ENCODE results near the gene NSL1. TPM values are rescaled to one million over a fixed set of nuclear protein-coding genes. Genes with fewer than 3 reads are reported as not detected.
A peak's percentile ranks its signal among the peaks of the same experiment; 100 is the strongest.
"Not testable (repeated sequence)": the region's sequence is repeated elsewhere in the genome, so short reads cannot be mapped to it uniquely, and the experiment has no call there.

NSL1 gene
- 10 to 100 TPM; 28.1 to 30.2 TPM for total RNA-seq
- long read RNA-seq, transcript NSL1-202 (6 exons, 2,317 nt), result major isoform, 9 of 11 reads
- long read RNA-seq, partial matches to known transcripts, result 0 of 11 reads
- long read RNA-seq, other reads (novel, unspliced or antisense), result 1 of 11 reads

DNA sequence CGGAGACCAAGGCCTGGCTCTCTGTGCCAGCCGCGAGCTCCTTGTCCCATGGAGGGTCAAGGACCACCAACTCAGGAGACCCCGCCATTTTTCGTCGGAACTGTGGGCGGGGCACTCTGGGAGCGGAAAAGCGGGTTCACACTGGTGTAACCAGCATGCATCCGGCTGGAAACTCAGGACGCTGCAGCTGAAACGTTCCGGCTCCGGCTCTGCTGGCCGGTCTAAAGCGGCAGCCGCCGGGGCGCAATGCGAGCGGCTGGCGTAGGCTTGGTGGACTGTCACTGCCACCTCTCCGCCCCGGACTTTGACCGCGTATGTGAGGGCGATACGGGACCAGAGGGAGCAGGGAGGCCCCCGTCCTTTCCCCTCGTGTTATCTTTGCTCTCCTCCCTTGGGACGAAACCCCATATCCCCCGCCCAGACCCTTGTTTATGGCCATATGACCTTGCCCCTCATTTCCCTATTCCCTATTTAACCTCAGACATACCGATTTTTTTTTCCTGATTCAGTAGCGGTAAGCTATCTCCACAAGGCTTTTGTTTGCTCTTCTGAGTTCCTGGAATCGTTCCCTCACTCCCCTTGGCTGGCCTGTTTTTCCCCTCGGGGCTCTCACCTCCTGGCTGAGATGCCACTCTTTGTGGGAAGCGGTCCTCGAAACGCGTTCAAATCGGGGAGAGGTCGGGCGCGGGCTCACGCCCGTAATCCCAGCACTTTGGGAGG lies at the start of gene NSL1, which contains the start of gene TATDN3:
NSL1 (minus strand) TSS at position 102 of the 720 bp plus-strand sequence; CDS start at position 88, 14 bp downstream.
TATDN3 (plus strand) TSS at position 219 of the 720 bp plus-strand sequence; CDS start at position 247, 28 bp downstream.
- DNase-seq (peak; percentile 87), ATAC-seq (peak; percentile 95)
- intact Hi-C loops (cut with DNase I), result no loop called here

GRCh38 chr1:212838145-212838544 lies 46.6 kb upstream of the NSL1 start:
- no peak for ATAC-seq
- intact Hi-C loops (cut with DNase I), result no loop called here
- no peak for DNase-seq

- DNase-seq; intact Hi-C loops (cut with DNase I); ATAC-seq: not testable (repeated sequence)
These were observed 41.9 kb upstream of the NSL1 start for GRCh38 chr1:212833211-212834207.

- DNase-seq, result no peak
- intact Hi-C loops (cut with DNase I), result no loop called here
- no peak for ATAC-seq
These were observed 36.8 kb upstream of the NSL1 start for GRCh38 chr1:212828395-212828794.

GRCh38 chr1:212827831-212828278 lies 36.3 kb upstream of the NSL1 start:
- DNase-seq (no peak), ATAC-seq (no peak)
- intact Hi-C loops (cut with DNase I), result no loop called here

DNA sequence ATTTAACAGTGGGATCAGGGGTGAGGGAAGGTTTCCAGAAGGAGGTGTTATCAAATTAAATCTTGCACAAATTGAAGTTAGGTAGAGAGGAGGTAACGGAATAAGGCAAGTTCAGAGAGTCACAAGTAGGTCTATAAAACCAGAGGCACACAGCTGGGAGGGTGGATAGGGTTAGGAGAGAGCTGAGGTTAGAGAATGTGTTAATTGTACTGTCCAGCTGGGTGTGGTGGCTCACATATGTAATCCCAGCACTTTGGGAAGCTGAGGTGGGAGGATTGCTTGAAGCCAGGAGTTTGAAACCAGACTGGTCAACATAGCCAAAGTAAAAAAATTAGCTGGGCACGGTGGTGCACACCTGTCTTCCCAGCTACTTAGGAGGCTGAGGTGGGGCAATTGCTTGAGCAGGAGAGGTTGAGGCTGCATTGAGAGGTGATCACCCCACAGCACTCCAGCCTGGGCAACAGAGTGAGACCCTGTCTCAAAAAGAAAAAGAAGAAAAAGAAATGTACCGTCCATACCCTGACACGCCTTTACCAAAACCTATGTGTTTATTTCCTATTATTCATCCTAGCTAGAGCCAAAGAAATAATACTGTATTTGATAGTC lies 35.7 kb upstream of the NSL1 start:
- no peak for ATAC-seq
- intact Hi-C loops (cut with DNase I), result no loop called here

DNA sequence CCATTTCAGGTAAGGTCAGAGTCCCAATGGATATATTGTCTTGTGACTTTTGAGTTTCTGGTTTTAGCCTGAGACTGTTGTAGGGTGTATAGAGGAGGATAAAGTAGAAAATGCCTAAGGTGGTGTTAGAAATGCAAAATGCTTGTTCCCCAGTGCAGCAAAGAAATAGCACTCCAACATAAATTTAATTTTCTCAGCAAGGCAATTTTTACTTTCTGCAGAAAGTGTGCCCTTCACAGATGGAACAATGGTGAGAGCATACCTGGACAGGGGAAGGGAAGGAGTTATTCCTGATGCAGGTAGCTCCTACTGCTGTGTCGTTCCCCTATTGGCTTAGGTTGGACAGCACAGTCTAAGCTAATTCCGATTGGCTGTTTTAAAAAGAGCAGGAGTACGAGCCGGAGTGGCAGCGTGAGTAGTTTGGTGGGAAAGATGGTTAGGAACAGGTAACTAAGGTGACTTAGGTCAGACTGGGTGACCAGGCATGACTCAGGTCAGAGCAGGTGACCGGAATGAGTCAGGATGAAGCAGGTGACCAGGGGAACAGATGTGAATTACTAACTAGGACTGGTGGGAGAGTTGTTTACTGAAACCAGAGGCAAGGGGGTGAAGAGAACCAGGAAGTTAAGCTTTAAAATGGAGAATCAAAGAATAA lies 34.3 kb upstream of the NSL1 start:
- no peak for DNase-seq
- no peak for ATAC-seq
- intact Hi-C loops (cut with DNase I), result no loop called here

More for the DNA sequence above, 35.7 kb upstream of the NSL1 start:
- no peak for DNase-seq

DNA sequence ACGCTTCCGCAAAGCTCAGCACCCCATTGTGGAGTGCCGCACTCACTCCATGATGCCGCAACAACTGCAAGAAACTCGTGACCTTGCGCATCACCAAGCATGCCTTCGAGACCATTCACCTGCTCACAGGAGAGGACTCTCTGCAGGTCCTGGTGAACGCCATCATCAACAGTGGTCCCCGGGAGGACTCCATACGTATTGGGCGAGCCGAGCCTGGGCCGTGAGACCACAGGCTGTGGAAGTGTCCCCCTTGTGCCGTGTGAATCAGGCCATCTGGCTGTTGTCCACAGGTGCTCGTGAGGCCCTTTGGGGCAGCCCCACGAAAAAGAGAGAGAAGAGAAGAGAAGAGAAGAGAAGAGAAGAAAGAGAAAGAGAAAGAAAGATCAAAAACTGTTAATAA lies 32.6 kb upstream of the NSL1 start:
- DNase-seq (no peak), ATAC-seq (no peak)
- intact Hi-C loops (cut with DNase I), result no loop called here

DNA sequence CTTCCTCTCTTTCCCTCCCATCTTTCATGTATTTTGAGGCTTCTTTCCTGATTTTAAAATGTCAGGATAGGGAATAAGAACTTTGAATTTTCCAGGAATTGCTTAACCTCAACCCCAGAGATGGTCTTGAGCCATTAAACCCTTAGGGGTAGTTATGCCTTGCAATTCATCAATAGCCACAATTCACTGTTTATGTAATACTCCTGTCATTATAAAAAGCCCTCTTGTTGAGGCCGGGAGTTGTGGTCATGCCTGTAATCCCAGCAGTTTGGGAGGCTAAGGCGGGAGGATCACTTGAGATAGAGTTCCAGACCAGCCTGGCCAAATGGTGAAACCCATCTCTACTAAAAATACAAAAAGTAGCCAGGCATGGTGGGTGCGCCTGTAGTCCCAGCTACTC lies 31.4 kb upstream of the NSL1 start:
- intact Hi-C loops (cut with DNase I), result no loop called here
- ATAC-seq (no peak), DNase-seq (no peak)

DNA sequence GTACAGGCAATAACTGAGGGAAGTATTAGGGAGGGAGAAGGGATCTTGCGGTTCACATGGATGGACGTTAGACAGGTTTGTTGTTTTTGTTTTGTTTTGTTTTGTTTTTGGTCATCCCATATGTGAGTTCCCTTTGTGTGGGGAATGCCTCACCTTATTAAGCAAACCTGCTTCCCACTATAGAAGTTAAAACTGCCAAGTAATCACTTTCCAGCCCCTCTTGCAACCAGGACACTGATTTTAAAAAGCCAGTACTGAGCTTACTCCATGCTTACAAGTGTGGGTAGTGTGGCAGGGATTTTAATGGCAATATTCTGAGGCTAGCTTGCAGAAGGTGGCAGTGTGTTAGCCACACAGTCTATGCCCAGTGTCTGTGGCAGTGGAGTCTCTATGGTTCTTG lies 29.4 kb upstream of the NSL1 start:
- DNase-seq, result no peak
- intact Hi-C loops (cut with DNase I), result no loop called here
- ATAC-seq, result no peak

DNA sequence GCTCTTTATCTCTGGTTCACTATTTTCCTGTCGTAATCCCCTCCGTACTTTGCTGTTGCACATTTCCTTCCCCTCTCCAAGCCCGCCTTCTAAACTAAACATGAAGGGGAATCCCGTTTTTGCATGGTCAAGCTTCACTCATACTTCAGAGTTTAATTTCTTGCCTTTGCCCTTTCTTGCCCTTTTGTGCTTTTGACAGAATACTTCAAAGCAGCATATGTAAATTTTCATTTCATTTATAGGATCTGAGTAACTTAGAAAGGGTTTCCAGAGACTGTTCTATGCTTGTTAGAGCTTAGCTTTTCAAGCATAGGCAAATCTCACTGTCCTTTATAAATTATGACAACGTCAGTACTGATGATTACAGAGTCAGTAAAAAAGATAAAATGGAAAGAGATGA lies 28.1 kb upstream of the NSL1 start:
- no peak for DNase-seq
- no peak for ATAC-seq
- intact Hi-C loops (cut with DNase I), result no loop called here

DNA sequence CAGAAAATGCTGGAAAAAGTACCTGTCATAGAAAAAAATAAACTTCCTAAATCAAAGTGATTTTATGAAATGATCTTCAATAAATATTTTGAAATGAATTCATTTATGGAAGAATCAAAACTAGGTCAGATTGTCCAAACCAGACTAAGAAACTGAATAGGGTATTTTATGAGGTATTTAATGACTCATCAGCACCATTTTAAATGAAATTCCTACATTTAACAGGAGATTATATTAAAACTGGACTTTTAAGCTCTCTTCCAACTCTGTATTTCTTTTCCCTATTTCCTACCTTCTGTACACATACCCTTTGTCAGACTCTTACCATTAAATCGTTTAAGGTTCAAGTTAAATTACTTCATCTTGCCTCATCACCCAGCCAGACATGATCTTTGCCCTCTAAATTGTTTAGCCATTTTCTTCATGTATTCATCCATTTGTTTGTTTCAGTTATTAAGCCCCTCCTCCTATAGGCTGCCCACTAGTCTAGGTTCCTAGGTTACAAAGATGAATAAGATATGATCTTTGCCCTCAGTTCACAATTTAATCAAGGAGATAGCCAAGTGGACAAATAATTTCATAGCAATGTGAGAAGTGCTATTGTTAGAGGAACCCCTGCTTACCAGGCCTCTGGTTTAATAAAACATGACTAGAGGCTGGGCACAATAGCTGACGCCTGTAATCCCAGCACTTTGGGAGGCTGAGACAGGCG lies 25.1 kb upstream of the NSL1 start:
- intact Hi-C loops (cut with DNase I), result no loop called here
- no peak for DNase-seq
- ATAC-seq, result no peak

DNA sequence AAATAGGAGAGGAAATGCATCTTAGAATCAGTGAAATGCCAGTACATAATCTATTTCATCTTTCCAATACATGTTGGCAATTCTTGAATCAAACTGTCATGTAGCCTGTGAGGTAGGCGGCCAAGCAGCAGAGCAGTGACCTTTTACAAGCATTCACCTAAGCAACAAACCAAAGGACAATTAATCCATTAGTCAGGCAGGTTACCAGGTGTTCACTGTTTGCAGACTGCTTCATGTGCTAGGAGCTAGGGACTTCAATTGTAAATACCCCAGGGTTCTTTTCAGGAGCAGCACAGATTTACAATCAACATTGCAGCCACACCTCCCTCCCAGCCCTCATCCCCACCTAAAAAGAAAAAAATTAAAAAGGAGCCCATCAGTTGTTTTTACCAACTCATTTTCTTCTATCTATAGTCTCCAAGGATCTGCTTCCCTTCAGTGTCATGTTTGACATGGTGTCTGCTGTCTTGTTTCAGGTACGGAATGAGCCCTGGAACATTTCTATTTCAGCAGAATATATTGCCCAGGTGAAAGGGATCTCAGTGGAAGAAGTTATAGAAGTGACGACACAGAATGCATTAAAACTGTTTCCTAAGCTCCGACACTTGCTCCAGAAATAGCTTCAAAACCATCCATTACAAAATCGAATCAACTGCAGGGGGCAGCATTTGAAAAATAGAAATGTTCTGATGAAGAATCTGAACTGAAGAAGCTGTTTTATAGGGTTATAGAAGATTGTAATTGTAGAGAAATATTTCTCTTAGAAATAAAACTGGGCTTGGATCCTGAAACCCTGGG lies 23.2 kb upstream of the NSL1 start:
- ATAC-seq (no peak), DNase-seq (no peak)
- intact Hi-C loops (cut with DNase I), result loop anchor here (1.0 to 5.0 kb wide), 2 partner anchors 181 to 183 kb away; no protein-coding TSS in a partner anchor

- intact Hi-C loops (cut with DNase I), result no loop called here
- no peak for ATAC-seq
- DNase-seq, result no peak
These were observed 14.2 kb upstream of the NSL1 start for GRCh38 chr1:212805767-212806166.

- ATAC-seq (no peak), DNase-seq (no peak)
- intact Hi-C loops (cut with DNase I), result no loop called here
These were observed 6.1 kb upstream of the NSL1 start for GRCh38 chr1:212797681-212798080.

DNA sequence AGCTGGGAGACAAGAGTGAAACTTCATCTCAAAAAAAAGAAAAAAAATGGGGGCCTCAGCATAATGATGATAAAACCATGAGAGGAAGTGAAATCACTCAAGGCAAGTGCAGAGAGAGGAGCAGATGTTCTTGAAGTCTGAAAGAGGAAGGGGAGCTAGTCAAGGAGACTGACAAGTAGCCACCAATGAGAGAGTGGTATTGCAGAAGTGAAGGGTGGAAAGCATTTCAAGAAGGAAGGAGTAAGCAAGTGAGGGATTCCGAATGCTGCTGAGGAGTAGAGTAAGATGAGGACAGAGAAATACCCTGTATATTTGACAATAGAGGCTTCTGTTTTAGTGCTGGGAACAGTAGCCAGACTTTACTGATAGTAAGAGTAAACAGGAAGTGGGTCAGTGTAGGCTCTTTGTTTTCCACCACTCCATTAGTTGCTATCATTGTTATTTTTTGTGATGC lies 3.0 kb upstream of the NSL1 start:
- intact Hi-C loops (cut with DNase I), result no loop called here
- ATAC-seq, result peak in 1 of 2 donors; percentile 16

GRCh38 chr1:212792396-212792908 lies 875 bp upstream of the NSL1 start:
- DNase-seq (no peak), ATAC-seq (no peak)
- intact Hi-C loops (cut with DNase I), result no loop called here

More for the DNA sequence above, 3.0 kb upstream of the NSL1 start:
- DNase-seq, result no peak
